HG03060 (cell line): Measurements from ENCODE around the gene DHRS13.
"Not testable (repeated sequence)": the region's sequence is repeated elsewhere in the genome, so short reads cannot be mapped to it uniquely, and the experiment has no call there.

ENCODE experiments used
- ATAC-seq: cut with Tn5 transposase; IDR thresholded peaks from one replicate; pipeline ENCODE4 v1.9.1; 2021; ENCODE audit warnings: low read depth, moderate number of reproducible peaks; ENCODE audit not compliant: unreplicated experiment

DHRS13 gene

DNA sequence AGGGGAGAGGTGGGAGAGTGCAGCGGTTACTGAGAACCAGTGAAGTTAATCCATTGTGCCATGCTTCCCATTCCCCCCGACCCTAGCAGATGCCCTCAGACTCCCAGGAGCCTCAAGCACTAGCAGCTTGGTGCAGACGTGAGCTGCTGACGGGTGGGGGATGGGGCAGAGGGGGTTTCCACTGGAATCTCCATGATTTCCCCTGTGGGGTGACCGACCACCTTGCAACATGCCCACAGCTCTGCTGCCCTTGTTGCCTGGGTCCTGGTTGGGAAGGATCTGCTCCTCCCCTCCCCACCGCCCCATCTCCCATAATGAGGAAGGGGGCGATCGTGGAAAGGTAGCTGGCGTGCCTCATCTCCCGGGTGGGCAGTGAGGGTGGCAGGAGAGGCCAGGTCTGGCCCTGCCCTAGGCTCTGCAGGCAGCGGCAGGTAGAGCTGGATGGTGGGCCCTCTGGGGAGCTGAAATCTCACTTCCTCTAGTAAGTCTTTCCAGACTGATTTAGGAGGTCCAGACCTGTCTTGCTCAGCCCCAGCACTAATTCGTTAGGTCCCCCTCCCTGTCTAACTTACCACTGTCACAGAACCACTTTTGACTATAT lies 14.9 kb downstream of the DHRS13 start:
- no peak for ATAC-seq

DNA sequence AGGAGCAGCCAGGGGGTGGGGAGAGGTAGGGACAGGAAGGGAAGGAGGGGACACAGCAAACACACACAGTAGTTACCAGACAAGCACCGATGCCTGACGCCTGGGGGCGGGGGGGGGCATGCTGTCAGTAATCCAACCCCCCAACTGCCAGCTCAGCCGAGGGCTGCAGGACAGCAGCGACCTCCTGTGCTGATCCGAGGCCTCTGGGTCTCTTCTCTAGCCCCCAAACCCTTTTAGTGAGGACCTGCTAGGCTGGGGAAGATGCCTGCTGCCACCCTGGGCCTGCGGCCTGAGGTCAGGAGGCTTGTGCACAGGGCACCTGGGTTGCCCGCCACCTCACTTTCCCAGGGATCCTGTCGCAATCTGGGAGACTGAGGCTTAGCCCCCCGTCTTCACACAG lies 16.9 kb downstream of the DHRS13 start:
- ATAC-seq = no peak

DNA sequence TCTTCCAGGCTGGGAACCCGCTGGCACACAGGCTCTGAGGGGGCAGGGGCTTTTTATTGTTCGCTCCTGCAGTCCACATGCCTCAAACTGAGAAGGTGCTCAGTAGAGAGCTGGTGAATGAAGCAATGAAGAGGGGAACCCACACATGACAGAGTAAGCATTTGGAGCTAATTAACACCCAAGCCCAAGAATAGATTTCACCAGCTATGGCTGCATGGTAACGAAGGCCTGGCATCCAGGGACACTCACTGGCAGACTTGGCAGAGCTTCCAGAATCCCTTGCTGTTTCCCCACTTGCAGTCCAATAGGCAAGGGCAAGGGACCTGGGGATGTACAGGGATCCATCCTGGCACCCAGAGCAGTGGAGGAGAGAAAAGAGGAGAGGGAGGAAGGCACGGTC lies 17.5 kb downstream of the DHRS13 start:
- no peak for ATAC-seq

DNA sequence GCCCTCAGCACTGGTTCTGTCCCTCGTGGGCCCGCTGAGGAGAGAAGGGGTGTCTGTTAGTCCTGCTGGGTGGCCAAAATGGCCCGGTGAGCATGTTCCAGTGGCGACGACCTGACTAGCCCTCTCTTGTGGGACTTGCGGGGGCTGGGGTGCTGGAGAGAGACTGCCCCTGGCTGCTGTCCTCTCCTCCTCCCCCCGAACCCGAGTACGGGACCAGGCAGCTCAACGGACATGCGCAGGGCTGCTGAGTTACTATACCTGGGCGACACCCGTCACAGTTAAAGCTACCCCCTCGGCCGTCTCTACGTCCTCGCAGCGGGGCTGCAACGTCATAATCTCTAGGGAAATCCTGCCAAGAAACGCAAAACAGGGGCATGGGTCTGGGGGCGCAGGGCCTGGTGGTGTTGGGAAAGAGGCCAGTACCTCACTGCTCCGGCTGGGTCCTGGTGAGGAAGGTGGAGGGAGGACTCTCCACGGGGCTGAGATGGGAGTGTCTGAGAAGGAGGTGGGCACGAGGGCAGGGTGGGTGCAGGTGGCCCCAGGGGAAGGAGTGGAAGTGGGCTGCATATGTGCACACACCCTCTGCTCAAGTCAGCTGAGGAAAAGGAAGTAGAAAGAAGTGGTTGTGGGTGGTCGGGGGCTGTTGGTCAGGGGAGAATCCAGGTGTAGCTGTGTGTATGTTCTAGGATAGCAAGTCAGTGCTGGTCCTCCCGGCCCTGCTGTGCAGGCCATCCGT lies 18.7 kb downstream of the DHRS13 start:
- no peak for ATAC-seq

DNA sequence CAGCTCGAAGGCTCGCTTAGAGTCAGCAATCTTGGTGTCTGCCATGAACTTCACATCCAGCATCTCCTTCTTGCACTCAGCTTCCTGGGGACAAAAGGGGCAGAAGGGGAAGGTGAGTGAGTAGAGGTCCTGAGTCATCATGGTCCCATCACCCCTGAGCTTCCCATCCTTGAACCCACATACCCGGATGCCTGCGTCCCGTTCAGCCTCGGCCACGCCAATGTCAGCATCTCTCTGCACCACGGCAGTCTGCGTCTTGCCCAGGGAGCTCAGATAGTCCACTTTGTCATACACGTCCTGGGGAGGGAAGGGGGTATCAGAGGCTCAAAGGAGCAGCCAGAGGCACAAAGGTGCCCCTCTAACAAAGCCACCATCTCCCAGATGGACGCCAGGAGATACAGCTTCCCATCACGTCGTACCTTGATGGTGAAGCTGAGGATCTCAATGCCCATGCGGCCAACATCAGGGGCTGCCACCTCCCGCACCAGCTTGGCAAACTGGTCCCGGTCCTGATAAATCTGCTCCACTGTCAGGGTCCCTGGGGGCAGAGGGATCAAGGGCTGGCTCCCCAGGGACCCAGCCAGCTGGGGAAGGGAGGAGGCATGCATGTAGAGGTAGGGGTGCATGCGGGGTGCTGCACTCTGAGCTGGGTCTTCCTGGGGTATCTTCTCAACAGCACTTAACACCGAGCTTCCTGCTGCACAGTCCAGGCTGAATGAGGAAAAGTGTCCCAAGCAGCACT lies 20.6 kb downstream of the DHRS13 start:
- no peak for ATAC-seq

DNA sequence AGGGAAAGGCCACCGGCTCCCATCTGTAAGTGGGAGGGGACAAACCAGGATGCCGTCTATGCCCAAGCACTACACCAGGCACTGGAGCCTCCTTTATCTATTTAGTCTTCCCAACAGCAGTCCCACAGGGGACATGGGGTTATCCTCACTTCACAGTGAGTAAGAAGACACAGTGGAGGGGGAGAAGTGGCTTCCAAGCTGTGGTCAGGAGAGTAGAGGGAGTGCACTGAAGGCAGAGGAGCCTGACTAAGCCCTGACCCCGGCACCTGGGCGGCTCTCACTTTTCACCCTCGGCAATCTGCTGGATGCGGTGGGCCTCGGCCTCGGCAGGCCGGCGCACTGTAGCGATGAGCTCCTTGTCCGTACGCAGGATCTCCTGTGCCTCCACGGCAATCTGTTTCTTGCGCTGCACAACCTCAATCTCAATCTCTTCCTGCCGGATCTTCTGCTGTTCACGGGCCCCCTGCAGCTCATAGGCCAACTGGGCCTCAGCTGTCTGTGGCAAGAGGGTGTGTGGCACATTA lies 21.3 kb downstream of the DHRS13 start:
- no peak for ATAC-seq

DNA sequence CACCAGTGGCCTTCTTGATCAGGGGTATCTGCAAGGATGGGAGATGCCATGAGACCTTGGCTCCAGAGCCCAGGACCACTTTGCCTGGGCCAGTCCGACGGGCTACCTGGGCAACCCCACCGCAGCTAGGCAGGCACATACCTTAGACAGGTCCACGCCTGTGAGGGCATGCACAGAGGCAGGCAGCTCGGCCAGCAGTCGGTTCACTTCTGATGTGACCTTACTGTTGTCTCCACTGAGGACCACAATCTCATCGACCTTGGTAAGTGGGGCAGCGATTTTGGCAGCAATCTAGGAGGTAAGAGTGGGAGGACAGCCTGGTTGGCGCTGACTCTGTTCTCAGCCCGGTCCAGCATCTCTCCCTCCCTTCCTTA lies 22.3 kb downstream of the DHRS13 start:
- ATAC-seq = no peak

DNA sequence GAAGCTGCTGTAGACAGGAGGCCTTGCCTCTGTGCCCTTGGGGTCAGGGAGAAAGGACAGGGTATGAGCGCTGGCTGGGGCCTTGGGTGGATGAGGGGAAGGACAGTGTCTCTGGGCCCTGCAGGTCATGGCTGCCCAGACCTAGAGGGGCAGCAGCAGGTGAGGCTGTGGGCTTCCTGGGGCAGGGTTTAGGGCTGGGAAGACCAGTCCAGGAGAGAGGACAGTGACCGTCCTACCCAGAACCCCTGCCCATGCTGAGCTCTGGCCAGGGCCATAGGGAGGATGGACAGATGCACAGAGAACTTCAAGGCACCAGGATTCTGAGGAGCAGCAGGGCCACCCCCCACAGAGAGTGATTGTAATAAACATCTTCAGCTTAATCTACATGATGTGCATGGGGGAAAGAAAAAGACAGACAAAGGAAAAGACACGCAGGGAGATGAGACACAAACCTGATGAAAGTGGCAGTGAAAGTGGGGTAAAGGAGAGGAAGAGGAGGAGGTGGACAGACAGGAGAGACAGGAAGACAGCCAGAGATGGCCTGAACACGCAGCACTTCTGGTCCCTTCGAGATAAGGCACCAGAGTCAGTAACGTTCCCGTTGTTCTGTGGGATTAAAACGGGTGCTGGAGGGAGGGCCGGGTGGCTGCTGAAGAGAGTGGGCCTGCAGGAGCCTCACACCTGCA lies 22.9 kb downstream of the DHRS13 start:
- no peak for ATAC-seq

DNA sequence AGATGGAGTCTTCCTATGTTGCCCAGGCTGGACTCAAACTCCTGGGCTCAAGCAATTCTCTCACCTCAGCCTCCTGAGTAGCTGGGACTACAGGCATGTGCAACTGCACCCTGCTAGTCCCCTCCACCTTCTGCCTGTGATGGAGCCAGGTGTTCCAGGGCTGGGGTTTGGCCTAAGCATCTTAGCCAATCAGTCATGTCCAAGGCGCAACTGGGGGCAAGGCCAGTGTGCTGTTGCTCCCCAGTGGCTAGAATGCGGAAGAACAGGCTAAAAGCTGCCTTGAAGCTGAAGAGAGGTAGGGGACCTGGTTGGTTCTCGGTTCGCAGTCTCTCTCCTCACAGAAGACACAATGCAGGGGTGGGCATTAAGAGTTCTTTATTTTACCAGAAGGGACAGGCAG lies 23.9 kb downstream of the DHRS13 start:
- no peak for ATAC-seq

DNA sequence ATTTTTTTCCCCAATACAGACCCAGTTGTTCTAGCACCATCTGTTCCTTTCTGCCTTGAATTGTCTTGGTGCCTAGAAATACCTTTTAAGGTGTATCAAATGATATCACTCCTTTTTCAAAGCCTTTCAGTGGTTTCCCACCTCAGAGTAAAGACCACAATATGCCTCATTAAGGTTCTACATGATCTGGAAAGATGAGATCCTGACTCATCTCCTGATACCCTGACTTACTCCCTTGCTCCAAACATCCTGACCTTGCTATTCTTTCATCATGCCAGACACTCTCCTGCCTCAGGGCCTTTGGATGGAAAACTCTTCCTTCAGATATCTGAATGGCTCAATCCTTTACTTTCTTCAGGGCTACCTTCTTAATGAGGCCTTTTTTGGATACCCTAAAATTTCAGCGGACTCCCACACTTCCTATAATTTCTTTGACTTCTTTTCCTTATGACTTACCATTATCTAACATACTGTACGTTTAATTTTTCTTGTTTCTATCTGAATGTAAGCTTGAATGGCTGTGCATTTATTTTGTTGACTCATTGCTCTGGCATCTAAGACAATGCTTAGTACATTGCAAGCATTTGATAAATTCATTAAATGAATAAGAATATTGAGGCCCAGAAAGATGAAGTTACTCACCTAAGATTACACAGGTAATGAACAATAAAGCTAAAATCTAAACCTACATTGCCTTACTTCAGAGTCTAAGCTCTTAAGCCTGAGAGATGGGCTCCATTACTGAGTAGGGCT lies 24.5 kb downstream of the DHRS13 start:
- ATAC-seq = no peak

DNA sequence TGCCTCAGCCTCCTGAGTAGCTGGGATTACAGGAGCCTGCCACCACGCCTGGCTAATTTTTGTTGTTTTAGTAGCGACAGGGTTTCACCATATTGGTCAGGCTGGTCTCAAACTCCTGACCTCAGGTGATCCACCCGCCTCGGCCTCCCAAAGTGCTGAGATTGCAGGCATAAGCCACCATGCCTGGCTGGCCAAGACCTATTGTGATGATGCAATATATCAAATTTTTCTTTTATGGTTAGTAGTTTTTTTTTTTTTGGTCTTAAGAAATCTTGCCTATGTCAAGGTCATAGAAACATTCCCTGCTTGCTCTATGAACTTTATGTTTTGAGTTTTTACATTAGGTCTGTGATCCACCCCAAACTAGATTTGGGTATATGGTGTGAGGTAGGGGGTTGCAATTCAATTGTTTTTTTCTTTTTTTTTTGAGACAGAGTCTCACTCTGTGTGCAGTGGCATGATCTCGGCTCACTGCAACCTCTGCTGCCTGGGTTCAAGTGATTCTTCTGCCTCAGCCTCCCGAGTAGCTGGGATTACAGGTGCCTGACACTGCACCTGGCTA lies 25.6 kb downstream of the DHRS13 start:
- ATAC-seq = not testable (repeated sequence)

DNA sequence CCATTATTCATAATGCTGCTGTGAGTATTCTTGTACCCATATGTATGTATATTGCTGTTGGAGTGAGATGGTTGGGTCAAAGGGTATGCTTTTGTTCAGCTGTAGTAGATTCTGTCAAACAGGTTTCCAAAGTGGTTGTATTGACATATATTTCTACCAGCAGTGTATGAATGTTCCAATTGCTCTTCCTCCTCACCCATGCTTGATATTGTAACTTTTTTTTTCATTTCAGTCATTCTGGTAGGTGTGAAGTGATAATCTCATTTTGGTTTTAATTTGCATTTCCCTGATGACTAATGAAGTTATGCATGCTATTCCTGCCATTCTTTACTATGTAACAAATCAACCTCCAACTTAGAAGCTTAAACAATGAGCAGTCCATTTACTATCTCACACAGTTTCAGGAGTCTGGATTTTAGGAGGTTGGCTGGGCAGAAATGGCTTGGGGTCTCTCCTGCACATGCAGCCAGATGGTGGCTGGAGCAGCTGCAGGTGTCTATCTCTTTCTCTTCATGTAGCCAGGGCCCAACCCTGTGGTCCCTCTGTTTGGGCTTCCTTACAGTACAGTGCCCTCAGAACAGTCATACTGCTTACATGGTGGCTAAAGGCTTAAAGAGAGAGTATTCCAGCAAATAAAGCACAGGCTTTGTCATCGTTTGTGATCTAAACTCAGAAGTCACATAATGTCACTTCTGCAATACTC lies 26.9 kb downstream of the DHRS13 start:
- no peak for ATAC-seq

DNA sequence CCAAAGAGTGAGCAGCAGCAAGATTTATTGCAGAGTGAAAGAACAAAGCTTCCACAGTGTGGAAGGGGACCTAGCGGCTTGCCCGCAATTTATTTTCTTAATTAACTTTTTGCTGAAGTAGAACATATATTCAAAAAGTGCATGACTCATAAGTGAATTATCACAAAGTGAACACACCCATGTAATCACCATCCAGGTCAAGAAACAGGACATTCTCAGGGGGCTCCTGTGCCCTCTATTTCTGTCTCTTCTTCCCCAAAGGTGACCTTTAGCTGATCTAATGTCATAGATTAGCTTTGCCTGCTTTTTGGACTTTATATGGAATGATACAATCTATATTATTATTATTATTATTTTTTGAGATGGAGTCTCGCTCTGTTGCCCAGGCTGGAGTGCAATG lies 28.1 kb downstream of the DHRS13 start:
- no peak for ATAC-seq

DNA sequence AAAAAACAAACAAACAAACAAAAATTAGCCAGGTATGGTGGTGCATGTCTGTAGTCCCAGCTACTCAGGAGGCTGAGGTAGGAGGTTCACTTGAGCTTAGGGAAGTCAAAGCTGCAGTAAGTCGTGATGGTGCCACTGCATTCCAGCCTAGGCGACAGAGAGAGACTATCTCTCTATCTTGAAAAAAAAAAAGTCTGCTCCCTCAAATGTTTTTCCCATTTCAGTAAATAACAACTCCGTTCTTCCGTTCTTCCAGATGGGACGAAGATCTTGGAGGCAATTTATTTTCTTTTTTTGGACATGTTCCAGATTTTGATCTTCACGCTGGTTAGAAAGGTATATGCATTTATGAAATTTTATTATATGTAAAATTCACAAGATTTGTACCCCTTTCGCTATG lies 29.0 kb downstream of the DHRS13 start:
- ATAC-seq = no peak

DNA sequence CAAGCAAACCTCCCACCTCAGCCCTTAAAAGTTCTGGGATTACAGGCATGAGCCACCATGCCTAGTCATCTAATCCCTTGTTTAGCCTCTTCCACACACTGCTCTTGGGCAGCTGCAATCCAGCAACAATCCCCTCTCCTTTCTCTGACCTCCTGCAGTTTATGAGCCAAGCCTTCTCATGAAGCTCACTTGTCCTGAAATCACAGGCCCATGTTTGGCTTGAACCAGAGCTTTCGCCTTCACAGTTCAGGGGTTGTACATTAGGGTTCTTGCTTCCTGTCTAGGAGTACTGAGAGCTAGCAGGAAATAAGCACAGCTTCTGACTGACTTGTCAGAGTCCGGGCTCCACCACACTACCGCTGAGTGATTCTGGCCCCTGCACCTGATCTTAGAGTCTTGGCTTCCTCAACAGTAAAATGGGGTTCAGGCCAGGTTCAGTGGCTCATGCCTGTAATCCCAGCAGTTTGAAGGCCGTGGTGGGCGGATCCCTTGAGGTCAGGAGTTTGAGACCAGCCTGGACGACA lies 31.8 kb downstream of the DHRS13 start:
- no peak for ATAC-seq

DNA sequence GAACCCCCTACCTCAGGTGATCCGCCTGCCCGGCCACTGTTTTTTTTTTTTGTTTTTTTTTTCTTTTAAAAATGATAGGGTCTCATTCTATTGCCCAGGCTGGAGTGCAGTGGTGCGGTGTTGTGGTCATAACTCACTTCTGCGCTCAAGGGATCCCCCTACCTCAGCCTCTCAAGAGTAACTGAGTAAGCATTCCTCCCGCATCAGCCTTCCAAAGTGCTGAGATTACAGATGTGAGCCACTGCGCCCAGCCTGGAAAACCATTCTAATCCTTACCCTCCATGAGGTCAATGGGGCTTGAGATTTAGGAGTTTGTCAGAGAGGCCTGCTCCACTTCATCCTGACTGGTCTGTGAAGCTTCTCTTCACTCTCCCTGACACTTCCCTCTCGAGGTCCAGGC lies 35.6 kb downstream of the DHRS13 start:
- no peak for ATAC-seq

DNA sequence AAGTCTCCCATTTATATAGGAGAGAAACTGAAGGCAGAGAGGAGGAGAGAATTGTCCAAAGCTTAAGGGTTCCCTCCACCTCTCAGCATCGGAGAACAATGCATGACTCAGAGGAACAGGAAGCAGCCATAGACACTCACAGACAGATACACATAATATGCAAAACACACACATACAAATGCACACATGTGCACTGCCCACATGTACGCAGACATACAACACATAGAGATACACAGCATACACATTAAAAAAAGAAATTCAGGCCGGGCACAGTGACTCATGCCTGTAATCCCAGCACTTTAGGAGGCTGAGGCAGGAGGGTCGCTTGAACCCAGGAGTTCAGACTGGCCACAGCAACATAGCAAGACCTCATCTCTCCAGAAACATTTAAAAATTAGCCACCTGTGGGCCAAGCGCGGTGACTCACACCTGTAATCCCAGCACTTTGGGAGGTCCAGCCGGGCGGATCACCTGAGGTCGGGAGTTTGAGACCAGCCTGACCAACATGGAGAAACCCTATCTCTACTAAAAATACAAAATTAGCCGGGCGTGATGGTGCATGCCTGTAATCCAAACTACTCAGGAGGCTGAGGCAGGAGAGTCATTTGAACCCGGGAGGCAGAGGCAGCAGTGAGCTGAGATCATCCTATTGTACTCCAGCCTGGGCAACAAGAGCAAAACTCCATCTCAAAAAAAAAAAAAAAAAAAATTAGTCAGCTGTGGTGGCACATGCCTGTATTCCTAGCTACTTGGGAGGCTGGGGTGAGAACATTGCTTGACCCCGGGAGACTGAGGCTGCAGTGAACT lies 36.7 kb downstream of the DHRS13 start:
- ATAC-seq = no peak
